OCI-LY3 (cell line): ENCODE results near the gene TTC7B.

Experiments used
- EZH2phosphoT487 ChIP-seq: fragments of 200-600 bp; shearing (Covaris generic); IDR thresholded peaks from 2 replicates; pipeline ENCODE4 v1.6.1; 2018; ENCODE audit warnings: antibody characterized with exemption, mixed run types, low read depth
- TF ChIP-seq, protein P1 (sequence below): fragments of 200-600, 300-600 bp; sonication (generic); IDR thresholded peaks from 2 replicates; pipeline ENCODE4 v1.5.1; 2014; ENCODE audit warnings: antibody characterized with exemption, low read length, low read depth

DNA sequence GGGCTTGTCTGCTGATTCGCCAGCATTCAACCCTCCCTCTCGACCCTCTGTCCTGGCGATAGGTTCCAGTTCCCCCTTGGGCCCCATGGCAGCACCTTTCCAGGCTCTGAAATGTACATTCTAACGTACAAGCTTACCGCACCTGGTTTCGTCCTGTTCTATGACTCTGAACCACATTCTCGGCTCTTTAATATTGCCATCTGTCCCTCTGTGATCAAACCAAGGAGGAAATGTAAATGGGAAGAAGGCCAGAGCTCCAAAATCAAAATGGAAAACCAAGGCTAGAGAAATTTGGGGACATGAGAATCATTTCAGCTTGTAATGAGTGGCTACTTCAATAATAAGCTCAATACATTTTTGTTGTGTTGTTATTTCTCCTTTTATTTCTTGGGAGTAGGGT is 117.2 kb downstream of the TTC7B start:
- TF ChIP-seq, protein P1, sequence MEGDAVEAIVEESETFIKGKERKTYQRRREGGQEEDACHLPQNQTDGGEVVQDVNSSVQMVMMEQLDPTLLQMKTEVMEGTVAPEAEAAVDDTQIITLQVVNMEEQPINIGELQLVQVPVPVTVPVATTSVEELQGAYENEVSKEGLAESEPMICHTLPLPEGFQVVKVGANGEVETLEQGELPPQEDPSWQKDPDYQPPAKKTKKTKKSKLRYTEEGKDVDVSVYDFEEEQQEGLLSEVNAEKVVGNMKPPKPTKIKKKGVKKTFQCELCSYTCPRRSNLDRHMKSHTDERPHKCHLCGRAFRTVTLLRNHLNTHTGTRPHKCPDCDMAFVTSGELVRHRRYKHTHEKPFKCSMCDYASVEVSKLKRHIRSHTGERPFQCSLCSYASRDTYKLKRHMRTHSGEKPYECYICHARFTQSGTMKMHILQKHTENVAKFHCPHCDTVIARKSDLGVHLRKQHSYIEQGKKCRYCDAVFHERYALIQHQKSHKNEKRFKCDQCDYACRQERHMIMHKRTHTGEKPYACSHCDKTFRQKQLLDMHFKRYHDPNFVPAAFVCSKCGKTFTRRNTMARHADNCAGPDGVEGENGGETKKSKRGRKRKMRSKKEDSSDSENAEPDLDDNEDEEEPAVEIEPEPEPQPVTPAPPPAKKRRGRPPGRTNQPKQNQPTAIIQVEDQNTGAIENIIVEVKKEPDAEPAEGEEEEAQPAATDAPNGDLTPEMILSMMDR = no peak
- no peak for TF ChIP-seq EZH2phosphoT487
